GM21737 (cell line): ENCODE results near the gene LMNA.
"Not testable (repeated sequence)": the region's sequence is repeated elsewhere in the genome, so short reads cannot be mapped to it uniquely, and the experiment has no call there.

Source experiments
- ATAC-seq: cut with Tn5 transposase; IDR thresholded peaks from one replicate; pipeline ENCODE4 v1.9.1; 2021; ENCODE audit warnings: mild to moderate bottlenecking, moderate library complexity; ENCODE audit not compliant: unreplicated experiment

Gene LMNA

GRCh38 chr1:156114101-156114918 is at the start of gene LMNA:
TSS of gene LMNA (plus strand) at chr1:156114711. CDS start at chr1:156114919, 208 bp downstream.
- peak; percentile 63 for ATAC-seq

- ATAC-seq, result no peak
Measured at GRCh38 chr1:156065212-156065611, 49.3 kb upstream of the LMNA start.

- ATAC-seq, result no peak
Measured at GRCh38 chr1:156065871-156066270, 48.6 kb upstream of the LMNA start.

- no peak for ATAC-seq
Measured at GRCh38 chr1:156067262-156067661, 47.2 kb upstream of the LMNA start.

- no peak for ATAC-seq
Measured at GRCh38 chr1:156069490-156070455, 44.7 kb upstream of the LMNA start.

- ATAC-seq, result no peak
Measured at GRCh38 chr1:156070548-156070947, 44.0 kb upstream of the LMNA start.

GRCh38 chr1:156071332-156071816 is 43.1 kb upstream of the LMNA start:
- ATAC-seq, result not testable (repeated sequence)

GRCh38 chr1:156072251-156072650 is 42.3 kb upstream of the LMNA start:
- ATAC-seq, result no peak

- no peak for ATAC-seq
Measured at GRCh38 chr1:156073110-156073687, 41.3 kb upstream of the LMNA start.

GRCh38 chr1:156073740-156074139 is 40.8 kb upstream of the LMNA start:
- ATAC-seq, result no peak

GRCh38 chr1:156074661-156075060 is 39.9 kb upstream of the LMNA start:
- ATAC-seq, result no peak

GRCh38 chr1:156075162-156075561 is 39.3 kb upstream of the LMNA start:
- no peak for ATAC-seq

GRCh38 chr1:156075775-156076204 is 38.7 kb upstream of the LMNA start:
- ATAC-seq, result no peak

- no peak for ATAC-seq
Measured at GRCh38 chr1:156076609-156077429, 37.7 kb upstream of the LMNA start.

GRCh38 chr1:156077430-156077760 is 37.1 kb upstream of the LMNA start:
- ATAC-seq, result no peak

GRCh38 chr1:156078728-156079127 is 35.8 kb upstream of the LMNA start:
- ATAC-seq, result no peak

GRCh38 chr1:156079762-156080161 is 34.7 kb upstream of the LMNA start:
- no peak for ATAC-seq

- no peak for ATAC-seq
Measured at GRCh38 chr1:156080241-156080862, 34.2 kb upstream of the LMNA start.

- no peak for ATAC-seq
Measured at GRCh38 chr1:156080863-156081179, 33.7 kb upstream of the LMNA start.
